MM.1S (cell line): ENCODE measurements around the gene PGPEP1.

Source experiments
- DNase-seq: peaks from one replicate; pipeline ENCODE4 v3.0.0-alpha.2; 2015
- H2AFZ ChIP-seq: fragments of 300-600 bp; sonication (generic); 2 replicates; pipeline ENCODE4 v1.6.0; 2016; ENCODE audit warnings: antibody characterized with exemption, low read length
- H3F3A ChIP-seq: fragments of 300-600 bp; sonication (generic); 2 replicates; pipeline ENCODE4 v1.6.1; 2016; ENCODE audit warnings: mild to moderate bottlenecking, antibody characterized with exemption, low read length, moderate library complexity, mixed read lengths; ENCODE audit not compliant: insufficient read depth
- H3K27ac ChIP-seq: fragments of 300-600 bp; sonication (generic); 2 replicates; pipeline ENCODE4 v1.5.1; 2016; ENCODE audit warnings: mild to moderate bottlenecking, low read length
- H3K27me3 ChIP-seq: fragments of 300-600 bp; sonication (generic); replicated peaks from 2 replicates; pipeline ENCODE4 v1.6.0; 2016; ENCODE audit warnings: low read length; ENCODE audit not compliant: insufficient read depth
- H3K36me3 ChIP-seq: fragments of 300-600 bp; sonication (generic); replicated peaks from 2 replicates; pipeline ENCODE4 v1.6.1; 2016; ENCODE audit warnings: mild to moderate bottlenecking, low read length, mixed read lengths; ENCODE audit not compliant: insufficient read depth
- H3K4me1 ChIP-seq: fragments of 300-600 bp; sonication (generic); 2 replicates; pipeline ENCODE4 v1.6.1; 2016; ENCODE audit warnings: low read length, mixed read lengths
- H3K4me2 ChIP-seq: fragments of 300-600 bp; sonication (generic); 2 replicates; pipeline ENCODE4 v1.6.0; 2016; ENCODE audit warnings: low read depth, low read length
- H3K4me3 ChIP-seq: fragments of 300-600 bp; sonication (generic); 2 replicates; pipeline ENCODE4 v1.5.1; 2016; ENCODE audit warnings: low read length, mixed read lengths
- H3K79me2 ChIP-seq: fragments of 300-600 bp; sonication (generic); 2 replicates; pipeline ENCODE4 v1.6.1; 2016; ENCODE audit warnings: mixed run types, low read length, mixed read lengths
- H3K9ac ChIP-seq: fragments of 300-600 bp; sonication (generic); 2 replicates; pipeline ENCODE4 v1.6.1; 2016; ENCODE audit warnings: low read length, mixed read lengths
- H3K9me2 ChIP-seq: fragments of 300-600 bp; sonication (generic); replicated peaks from 2 replicates; pipeline ENCODE4 v1.6.1; 2016; ENCODE audit warnings: mild to moderate bottlenecking, low read length, mixed read lengths; ENCODE audit not compliant: insufficient read depth
- H3K9me3 ChIP-seq: fragments of 300-600 bp; sonication (generic); replicated peaks from 2 replicates; pipeline ENCODE4 v1.6.1; 2016; ENCODE audit warnings: mild to moderate bottlenecking, low read length, mixed read lengths; ENCODE audit not compliant: insufficient read depth
- H4K20me1 ChIP-seq: fragments of 300-600 bp; sonication (generic); 2 replicates; pipeline ENCODE4 v1.6.1; 2016; ENCODE audit warnings: mild to moderate bottlenecking, low read length, moderate library complexity, mixed read lengths; ENCODE audit not compliant: insufficient read depth
- CTCF ChIP-seq: fragments of 300-600 bp; sonication (generic); IDR thresholded peaks from 2 replicates; pipeline ENCODE4 v1.5.1; 2016; ENCODE audit warnings: antibody characterized with exemption, low read length, mixed read lengths
- EZH2 ChIP-seq: fragments of 300-600 bp; sonication (generic); optimal IDR thresholded peaks from 2 replicates; pipeline ENCODE3; 2017; ENCODE audit warnings: low read depth, mild to moderate bottlenecking, antibody characterized with exemption, low read length, mixed read lengths
- EZH2phosphoT487 ChIP-seq: fragments of 300-600 bp; sonication (generic); IDR thresholded peaks from 2 replicates; pipeline ENCODE4 v1.6.1; 2018; ENCODE audit warnings: antibody characterized with exemption, low read length

PGPEP1 gene

GRCh38 chr19:18306209-18306887 is 34.0 kb upstream of the PGPEP1 start:
- no peaks in the 10 kb centered on the region for H4K20me1 ChIP-seq
- no peak overlapping the region for H2AFZ ChIP-seq
- peak; percentile 70 for DNase-seq
- H3K4me2 ChIP-seq = peak overlapping the region; percentile 11; the same call in 1 of the 2 replicates
- no peaks in the 10 kb centered on the region for H3K27me3 ChIP-seq
- H3K9me2 ChIP-seq = no peaks in the 10 kb centered on the region
- TF ChIP-seq EZH2 (no peak), EZH2phosphoT487 (no peak), CTCF (no peak)
- H3K4me3 ChIP-seq = no peak overlapping the region
- peak overlapping the region; percentile 91; the same call in 1 of the 2 replicates for H3K27ac ChIP-seq
- H3K36me3 ChIP-seq = no peaks in the 10 kb centered on the region
- H3K9ac ChIP-seq = no peak overlapping the region
- peaks cover 18% of the 10 kb centered on the region for H3K4me1 ChIP-seq
- peaks cover 45% of the 10 kb centered on the region for H3F3A ChIP-seq
- H3K9me3 ChIP-seq = no peaks in the 10 kb centered on the region
- peaks cover 16% of the 10 kb centered on the region for H3K79me2 ChIP-seq

GRCh38 chr19:18306888-18307260 is 33.5 kb upstream of the PGPEP1 start:
- H3K27ac ChIP-seq = peak overlapping the region; percentile 91; the same call in 1 of the 2 replicates
- H3K9ac ChIP-seq = no peak overlapping the region
- H4K20me1 ChIP-seq = no peaks in the 10 kb centered on the region
- TF ChIP-seq EZH2phosphoT487 = no peak
- TF ChIP-seq CTCF = no peak
- TF ChIP-seq EZH2 = no peak
- no peaks in the 10 kb centered on the region for H3K9me3 ChIP-seq
- H3K4me1 ChIP-seq = peaks cover 18% of the 10 kb centered on the region
- no peaks in the 10 kb centered on the region for H3K9me2 ChIP-seq
- no peak for DNase-seq
- H3F3A ChIP-seq = peaks cover 45% of the 10 kb centered on the region
- no peak overlapping the region for H3K4me3 ChIP-seq
- H3K4me2 ChIP-seq = no peak overlapping the region
- H3K36me3 ChIP-seq = no peaks in the 10 kb centered on the region
- no peak overlapping the region for H2AFZ ChIP-seq
- peaks cover 16% of the 10 kb centered on the region for H3K79me2 ChIP-seq
- H3K27me3 ChIP-seq = no peaks in the 10 kb centered on the region

GRCh38 chr19:18307271-18307681 is 33.1 kb upstream of the PGPEP1 start:
- no peak for DNase-seq
- Histone ChIP-seq H2AFZ (no peak overlapping the region), H3K4me1 (peaks cover 18% of the 10 kb centered on the region), H3K9me2 (no peaks in the 10 kb centered on the region), H3F3A (peaks cover 45% of the 10 kb centered on the region), H4K20me1 (no peaks in the 10 kb centered on the region), H3K27me3 (no peaks in the 10 kb centered on the region), H3K9ac (no peak overlapping the region), H3K27ac (no peak overlapping the region), H3K4me2 (no peak overlapping the region), H3K9me3 (no peaks in the 10 kb centered on the region), H3K79me2 (peaks cover 19% of the 10 kb centered on the region), H3K36me3 (no peaks in the 10 kb centered on the region), H3K4me3 (no peak overlapping the region)
- TF ChIP-seq EZH2phosphoT487 = no peak
- TF ChIP-seq CTCF = no peak
